RWPE2 (cell line): Measurements from ENCODE around the gene ANKS6.

Source experiments
- ATAC-seq: fragments of 200-7000 bp; cut with Tn5 transposase; 3 replicates; pipeline ENCODE4 v1.9.1; 2021; ENCODE audit warnings: low read depth
- DNase-seq: peaks from one replicate; pipeline ENCODE4 v3.0.0-alpha.2; 2020; ENCODE audit warnings: low spot score
- H3K27ac ChIP-seq: fragments of 450-650 bp; 2 replicates; pipeline ENCODE4 v1.5.1; 2017; ENCODE audit warnings: mild to moderate bottlenecking; ENCODE audit not compliant: poor library complexity, severe bottlenecking
- H3K27me3 ChIP-seq: fragments of 250-450 bp; sonication (Bioruptor Pico); 2 replicates; pipeline ENCODE4 v1.5.1; 2021; ENCODE audit warnings: mild to moderate bottlenecking, moderate library complexity; ENCODE audit not compliant: insufficient read depth, poor library complexity, severe bottlenecking
- H3K36me3 ChIP-seq: fragments of 250-450 bp; sonication (Bioruptor Pico); 2 replicates; pipeline ENCODE4 v1.5.1; 2020; ENCODE audit warnings: low read depth, mild to moderate bottlenecking, moderate library complexity
- H3K4me1 ChIP-seq: fragments of 250-450 bp; sonication (Bioruptor Pico); 2 replicates; pipeline ENCODE4 v1.5.1; 2021; ENCODE audit warnings: mild to moderate bottlenecking, moderate library complexity; ENCODE audit not compliant: insufficient read depth, poor library complexity, severe bottlenecking
- H3K4me3 ChIP-seq: fragments of 250-450 bp; sonication (Bioruptor Pico); 2 replicates; pipeline ENCODE4 v1.5.1; 2021; ENCODE audit warnings: mild to moderate bottlenecking, moderate library complexity; ENCODE audit not compliant: severe bottlenecking
- H3K9me3 ChIP-seq: fragments of 250-450 bp; sonication (Bioruptor Pico); 2 replicates; pipeline ENCODE4 v1.5.1; 2021; ENCODE audit warnings: mild to moderate bottlenecking, moderate library complexity; ENCODE audit not compliant: severe bottlenecking
- TF ChIP-seq, protein P1 (sequence below): fragments of 450-650 bp; IDR thresholded peaks from one replicate; pipeline ENCODE4 v1.5.1; 2017; ENCODE audit warnings: mild to moderate bottlenecking, moderate library complexity; ENCODE audit not compliant: poor library complexity, severe bottlenecking

ANKS6 gene

DNA sequence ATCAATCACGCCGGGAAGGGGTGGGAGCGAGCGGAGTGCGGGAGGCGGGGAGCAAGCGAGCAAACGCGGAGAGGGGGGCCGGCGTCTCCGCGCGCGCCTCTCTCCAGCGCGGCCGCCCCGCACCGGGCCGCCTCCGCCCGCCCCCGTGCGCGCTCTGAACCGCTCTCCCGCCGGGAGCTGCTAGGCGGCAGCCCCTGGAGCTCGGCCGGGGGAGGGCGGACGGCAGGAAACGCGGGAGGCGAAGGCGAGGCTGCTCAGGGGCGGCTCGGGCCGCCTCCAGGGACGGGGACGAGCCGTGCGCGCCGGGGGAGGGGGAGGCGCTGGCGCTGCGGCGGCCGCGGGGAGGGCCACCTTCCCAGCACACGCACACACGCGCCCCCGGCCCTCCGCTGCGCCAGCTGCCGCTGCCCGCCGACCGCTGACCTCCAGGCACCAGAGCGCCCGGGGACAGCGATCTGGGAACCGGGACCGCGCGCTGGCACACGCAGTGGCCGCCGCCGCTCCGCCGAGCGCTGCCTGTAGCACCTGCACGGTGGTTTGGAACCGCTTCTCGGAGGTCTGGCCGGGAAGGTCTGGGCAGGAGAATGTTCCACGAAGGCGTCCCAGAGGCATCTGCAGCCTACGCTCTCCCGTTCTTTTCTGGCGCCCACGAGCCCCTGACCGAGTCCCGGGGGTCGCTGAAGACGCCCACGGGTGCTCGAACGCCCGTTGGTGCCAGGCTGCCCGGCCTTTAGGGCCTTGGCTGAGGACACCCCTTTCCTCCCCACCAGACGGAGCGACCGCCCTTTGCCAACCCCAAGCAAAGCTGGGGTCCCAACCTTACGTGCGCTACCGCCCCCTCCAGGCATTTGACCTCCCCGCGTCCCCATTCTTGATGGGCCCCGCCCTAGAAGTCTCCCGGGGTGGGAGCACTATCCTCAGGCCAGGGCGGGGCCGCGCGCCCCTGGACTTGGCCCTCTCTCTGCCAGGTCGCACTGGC is 87.1 kb downstream of the ANKS6 start, which contains the start of gene GABBR2:
TSS of gene GABBR2 (minus strand) at position 3 of the 979 bp plus-strand sequence. CDS start 198 bp downstream, outside the sequence.
- Histone ChIP-seq H3K27me3 (peaks cover 76% of the 10 kb centered on the region), H3K9me3 (no peaks in the 10 kb centered on the region), H3K27ac (no peak within 1 kb of the TSS), H3K4me1 (no peaks in the 10 kb centered on the region), H3K4me3 (peak within 1 kb of the TSS; percentile 22), H3K36me3 (no peaks in the 10 kb centered on the region)
- ATAC-seq (0 out of 3 replicates have a peak, but pooled peaks have one; percentile 10), DNase-seq (no peak)
- TF ChIP-seq, protein P1, sequence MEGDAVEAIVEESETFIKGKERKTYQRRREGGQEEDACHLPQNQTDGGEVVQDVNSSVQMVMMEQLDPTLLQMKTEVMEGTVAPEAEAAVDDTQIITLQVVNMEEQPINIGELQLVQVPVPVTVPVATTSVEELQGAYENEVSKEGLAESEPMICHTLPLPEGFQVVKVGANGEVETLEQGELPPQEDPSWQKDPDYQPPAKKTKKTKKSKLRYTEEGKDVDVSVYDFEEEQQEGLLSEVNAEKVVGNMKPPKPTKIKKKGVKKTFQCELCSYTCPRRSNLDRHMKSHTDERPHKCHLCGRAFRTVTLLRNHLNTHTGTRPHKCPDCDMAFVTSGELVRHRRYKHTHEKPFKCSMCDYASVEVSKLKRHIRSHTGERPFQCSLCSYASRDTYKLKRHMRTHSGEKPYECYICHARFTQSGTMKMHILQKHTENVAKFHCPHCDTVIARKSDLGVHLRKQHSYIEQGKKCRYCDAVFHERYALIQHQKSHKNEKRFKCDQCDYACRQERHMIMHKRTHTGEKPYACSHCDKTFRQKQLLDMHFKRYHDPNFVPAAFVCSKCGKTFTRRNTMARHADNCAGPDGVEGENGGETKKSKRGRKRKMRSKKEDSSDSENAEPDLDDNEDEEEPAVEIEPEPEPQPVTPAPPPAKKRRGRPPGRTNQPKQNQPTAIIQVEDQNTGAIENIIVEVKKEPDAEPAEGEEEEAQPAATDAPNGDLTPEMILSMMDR = no peak

DNA sequence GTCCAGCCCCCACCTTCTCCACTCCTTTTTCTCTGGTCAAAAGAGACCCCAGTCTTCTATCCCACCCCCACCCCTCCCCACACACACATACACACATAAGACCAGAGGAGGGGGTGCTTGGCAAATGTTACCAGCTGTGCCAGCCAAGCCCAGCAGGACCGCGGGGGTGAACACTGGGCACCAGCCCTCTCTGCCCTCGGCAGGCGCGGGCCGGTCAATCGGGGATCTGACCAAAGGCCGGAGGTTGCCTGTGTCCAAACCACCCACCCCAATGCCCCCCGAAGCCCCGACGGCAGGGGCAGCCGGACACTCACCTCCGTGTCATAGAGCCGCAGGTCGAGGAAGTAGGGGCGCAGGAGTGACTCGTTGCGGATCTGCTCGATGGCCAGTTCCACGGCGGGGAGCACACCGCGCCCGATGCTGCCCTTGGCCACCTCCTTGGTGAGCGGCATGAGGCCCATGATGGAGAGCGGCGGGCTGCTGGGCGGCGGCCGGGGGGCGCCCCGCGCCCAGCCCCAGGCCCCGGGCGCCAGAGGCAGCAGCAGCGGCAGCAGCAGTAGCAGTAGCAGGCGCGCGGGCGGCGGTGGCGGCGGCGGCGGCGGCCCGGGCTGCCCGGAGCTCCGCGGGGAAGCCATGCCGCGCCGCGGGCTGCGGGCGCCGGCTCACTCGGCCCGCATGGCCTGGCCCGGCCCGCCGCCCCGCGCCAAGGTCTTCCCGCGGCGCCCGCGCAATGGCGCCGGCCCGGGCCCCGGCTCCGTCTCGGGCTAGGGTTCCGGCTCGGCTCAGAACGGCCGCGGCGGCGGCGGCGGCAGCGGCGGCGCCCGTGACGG is 88.0 kb downstream of the ANKS6 start:
- no peak for ATAC-seq
- TF ChIP-seq, protein P1 = no peak
- Histone ChIP-seq H3K36me3 (no peaks in the 10 kb centered on the region), H3K4me1 (no peaks in the 10 kb centered on the region), H3K9me3 (no peaks in the 10 kb centered on the region), H3K27ac (no peak overlapping the region), H3K27me3 (peaks cover 79% of the 10 kb centered on the region), H3K4me3 (peak overlapping the region; percentile 22)
- no peak for DNase-seq

DNA sequence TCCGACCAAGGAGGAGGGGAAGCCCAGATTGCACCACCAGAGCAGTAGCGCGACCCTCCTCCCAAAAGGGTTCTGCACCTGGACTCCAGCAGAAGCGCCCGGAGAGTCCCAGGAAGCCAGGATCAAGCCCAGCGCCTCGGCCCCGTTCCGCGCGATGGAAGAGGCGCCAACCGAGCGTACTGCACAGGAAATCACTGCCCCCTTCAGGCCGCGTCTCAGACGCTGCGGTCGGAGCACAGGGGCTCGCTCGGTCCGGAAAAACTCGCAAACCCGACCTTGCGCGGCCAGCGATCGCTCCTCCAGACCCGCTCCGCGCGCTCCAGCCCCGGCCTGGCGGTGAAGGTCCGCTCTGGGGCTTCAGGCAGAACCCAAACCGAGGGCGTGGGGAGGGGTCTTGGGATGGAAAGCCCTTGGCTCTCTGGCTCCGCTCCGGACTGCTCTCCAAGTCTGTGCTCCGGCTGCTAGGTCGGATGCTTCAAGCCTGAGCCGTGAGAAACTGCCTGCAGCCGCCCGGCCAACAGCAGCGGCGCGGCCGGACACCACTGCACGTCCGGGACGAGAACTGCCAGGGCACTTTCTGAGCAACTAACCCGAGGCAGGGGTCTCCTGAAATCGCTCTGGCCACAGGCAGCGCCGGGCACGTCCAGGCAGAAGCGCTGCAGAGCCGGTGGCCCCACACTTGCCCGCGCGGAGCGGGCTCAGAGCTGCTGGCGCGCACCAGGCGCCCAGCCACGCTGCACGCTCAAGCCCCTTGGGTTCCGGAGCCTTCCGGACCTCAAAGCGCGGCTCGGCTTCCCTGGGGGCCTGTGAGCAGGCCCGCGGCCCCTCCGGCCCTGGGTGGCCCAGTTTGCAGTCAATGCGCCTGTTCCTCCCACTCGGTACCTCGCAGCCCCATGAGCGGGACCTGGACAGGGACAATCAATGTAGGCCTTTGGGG is 88.9 kb downstream of the ANKS6 start:
- H3K4me3 ChIP-seq = no peak overlapping the region
- no peak overlapping the region for H3K27ac ChIP-seq
- H3K4me1 ChIP-seq = no peaks in the 10 kb centered on the region
- TF ChIP-seq, protein P1 = peak; percentile 55
- H3K36me3 ChIP-seq = no peaks in the 10 kb centered on the region
- peaks cover 79% of the 10 kb centered on the region for H3K27me3 ChIP-seq
- DNase-seq (no peak), ATAC-seq (peak; percentile 75)
- no peaks in the 10 kb centered on the region for H3K9me3 ChIP-seq

DNA sequence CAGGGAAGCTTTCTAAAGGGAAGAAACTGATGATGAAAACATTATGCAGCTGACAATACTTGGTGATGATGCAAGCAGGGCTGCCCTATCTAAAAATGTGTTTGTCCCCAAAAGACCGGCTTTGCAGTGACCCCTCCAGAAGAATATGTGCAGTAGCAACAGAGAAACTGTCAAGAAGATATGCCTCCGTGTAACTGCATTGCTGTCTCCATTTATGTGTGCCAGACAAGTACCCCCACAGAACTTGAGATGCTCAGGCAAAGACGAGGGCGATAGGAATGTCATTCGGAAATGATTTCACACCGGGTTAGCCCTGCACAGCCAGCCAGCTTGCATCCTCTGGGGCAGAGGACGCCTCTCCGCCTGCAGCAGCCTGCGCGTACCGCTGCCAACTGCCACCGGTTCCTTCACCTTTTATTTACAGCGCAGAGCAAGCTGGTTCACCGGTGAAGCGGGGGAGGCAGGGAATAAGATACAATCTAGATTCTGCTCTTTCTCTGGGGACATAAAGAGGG is 89.6 kb downstream of the ANKS6 start:
- no peaks in the 10 kb centered on the region for H3K4me1 ChIP-seq
- DNase-seq = no peak
- H3K27ac ChIP-seq = no peak overlapping the region
- no peaks in the 10 kb centered on the region for H3K9me3 ChIP-seq
- no peak overlapping the region for H3K4me3 ChIP-seq
- peak; percentile 28 for ATAC-seq
- peaks cover 78% of the 10 kb centered on the region for H3K27me3 ChIP-seq
- TF ChIP-seq, protein P1 = no peak
- no peaks in the 10 kb centered on the region for H3K36me3 ChIP-seq
